Activated naive CD4-positive, alpha-beta T cell treated with anti-CD3 and anti-CD28 coated beads, Interleukin-2, amount 50 U/mL, for 72 hours (primary cell): ENCODE data around the gene IL21. TPM values are rescaled to one million over a fixed set of nuclear protein-coding genes. Genes with fewer than 3 reads are reported as not detected.

Experiments used
- total RNA-seq, 2 donors: library from RNA; stranded (reverse); gene quantifications; one replicate each; pipeline ENCODE4 v1.2.3, GENCODE V29; 2022

The IL21 gene
- total RNA-seq, 2 donors from 2014 or later: 16.6 to 40.1 TPM

Other genes with a start within 250 kb of the IL21 start
- not detected for gene ADAD1, start 242.1 kb downstream of the IL21 start, total RNA-seq
- 100 to 1,000 TPM; 110 to 171 TPM for gene IL2, start 164.3 kb downstream of the IL21 start, total RNA-seq
- 1 to 10 TPM in 1 of 2 donors, under 1 TPM in 1; 0.96 to 5.8 TPM for gene BBS12, start 111.6 kb upstream of the IL21 start, total RNA-seq
- 1 to 10 TPM in 1 of 2 donors, under 1 TPM in 1; 0.23 to 4.2 TPM for gene FGF2, start 205.8 kb upstream of the IL21 start, total RNA-seq